GM19467 (cell line): ENCODE results near the gene ARPC1B.

Experiments used
- ATAC-seq: cut with Tn5 transposase; IDR thresholded peaks from one replicate; pipeline ENCODE4 v1.9.1; 2021; ENCODE audit warnings: mild to moderate bottlenecking, moderate library complexity; ENCODE audit not compliant: unreplicated experiment

Gene ARPC1B

DNA sequence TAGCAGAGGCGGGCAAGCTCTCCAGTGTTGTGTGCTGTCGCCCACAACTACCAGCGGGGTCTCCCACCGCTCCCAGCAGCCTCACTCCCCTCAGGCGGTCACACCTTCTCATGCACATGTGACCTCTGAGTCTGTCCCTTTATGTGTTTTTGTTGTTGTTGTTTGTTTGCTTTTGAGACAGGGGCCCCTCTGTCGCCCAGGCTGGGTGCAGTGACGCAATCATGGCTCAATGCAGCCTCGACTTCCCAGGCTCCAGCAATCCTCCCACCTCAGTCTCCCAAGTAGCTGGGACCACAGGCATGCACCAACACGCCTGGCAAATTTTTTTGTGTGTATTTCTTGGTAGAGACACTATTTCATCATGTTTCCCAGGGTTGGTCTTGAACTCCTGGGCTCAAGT lies 65.7 kb downstream of the ARPC1B start:
- no peak for ATAC-seq
